Transverse colon (tissue), 4 donors: Measurements from ENCODE around the gene PDCD11. TPM values are rescaled to one million over a fixed set of nuclear protein-coding genes. Genes with fewer than 3 reads are reported as not detected.

Experiments
- DNase-seq: peaks from one replicate; pipeline ENCODE4 v3.0.0-alpha.2; 2019
- H3K27ac ChIP-seq, 4 donors: fragments of 200-600 bp; sonication (generic); 2 replicates each; pipeline ENCODE4 v1.5.1; 2016 to 2018; ENCODE audit warnings: inconsistent platforms in 4 of 4
- H3K27me3 ChIP-seq: fragments of 200-600 bp; sonication (generic); 2 replicates; pipeline ENCODE4 v1.5.1; 2017; ENCODE audit warnings: inconsistent platforms
- H3K36me3 ChIP-seq, 4 donors: fragments of 200-600 bp; sonication (generic); 2 replicates each; pipeline ENCODE4 v1.5.1; 2017 to 2019; ENCODE audit warnings: inconsistent platforms in 4 of 4
- H3K4me1 ChIP-seq, 4 donors: fragments of 200-600 bp; sonication (generic); 2 replicates each; pipeline ENCODE4 v1.5.1; 2017 to 2020; ENCODE audit warnings: inconsistent platforms in 4 of 4
- H3K4me3 ChIP-seq, 4 donors: fragments of 200-600 bp; sonication (generic); 1 replicate in 1 of 4; 2 replicates in 3 of 4; pipeline versions ENCODE4 v1.5.1 to v1.6.1; 2017 to 2019; ENCODE audit warnings: inconsistent platforms in 4 of 4
- H3K9me3 ChIP-seq, 2 donors: fragments of 200-600 bp; sonication (generic); 2 replicates each; pipeline ENCODE4 v1.5.1; 2017 to 2019; ENCODE audit warnings: inconsistent platforms in 2 of 2
- CTCF ChIP-seq, 5 experiments: fragments of 200-600 bp in 3 of 5; fragments of 450-650 bp in 2 of 5; sonication (generic) in 3 of 5; IDR thresholded peaks; 1 replicate in 2 of 5; 2 replicates in 3 of 5; pipeline ENCODE4 v1.5.1; 2016 to 2017; ENCODE audit warnings: antibody characterized with exemption in 5 of 5, inconsistent platforms in 3 of 5, mild to moderate bottlenecking in 2 of 5, moderate library complexity in 1 of 5
- EP300 ChIP-seq: sonication (generic); formaldehyde crosslinking; IDR thresholded peaks from one replicate; pipeline ENCODE4 v1.6.1; 2017; ENCODE audit warnings: antibody characterized with exemption, low read depth
- POLR2A ChIP-seq: fragments of 450-650 bp; IDR thresholded peaks from one replicate; pipeline ENCODE4 v1.6.1; 2016; ENCODE audit warnings: antibody characterized with exemption, mild to moderate bottlenecking, moderate library complexity
- POLR2AphosphoS5 ChIP-seq, 3 donors: sonication (generic); formaldehyde crosslinking; IDR thresholded peaks; one replicate each; pipeline ENCODE4 v1.6.1; 2016; ENCODE audit warnings: antibody characterized with exemption in 3 of 3
- WGBS, 2 donors: methylation state at CpG; one replicate each; pipeline ENCODE4 v1.1.5; 2018; ENCODE audit warnings: low coverage in 1 of 2; 5-methylcytosine and 5-hydroxymethylcytosine counted together
- in situ Hi-C, 4 donors: fragments of 200-750 bp; cut with MboI; loops; one replicate each; pipeline versions ENCODE4 v1.15.0 to v1.15.1; 2017; ENCODE audit warnings: low sequenced_read_pairs in 3 of 4, low pct_ligation_motif_present in 1 of 4, low pct_unique_long_range_greater_than_20kb in 1 of 4
- intact Hi-C: fragments of 100-400 bp; cut with DNase I; formaldehyde crosslinking; loops from one replicate; pipeline ENCODE4 v1.15.1; 2023; ENCODE audit warnings: low total_unique reads
- total RNA-seq, 4 donors: library from RNA; depleted of rRNA; stranded (reverse); fragments of >200 nt; gene quantifications; one replicate each; pipeline ENCODE4 v1.1.0, GENCODE V29; 2016

The PDCD11 gene
- total RNA-seq, 4 donors from 2014 or later: 10.1 to 20.0 (median 13.3) TPM

GRCh38 chr10:103459615-103460014, 63.2 kb downstream of the PDCD11 start:
- TF ChIP-seq POLR2A: no peak
- TF ChIP-seq CTCF (IDR thresholded peaks at IDR 0.05): no peak
- TF ChIP-seq EP300: no peak
- no peak for TF ChIP-seq POLR2AphosphoS5 (IDR thresholded peaks at IDR 0.05)
- no peak for DNase-seq
- Histone ChIP-seq H3K27ac (no peak overlapping the region), H3K4me3 (no peak overlapping the region), H3K4me1 (no peaks in the 10 kb centered on the region), H3K36me3 (no peaks in the 10 kb centered on the region), H3K9me3 (no peaks in the 10 kb centered on the region), H3K27me3 (no peaks in the 10 kb centered on the region)
- WGBS, 2 donors: 70% methylated on average over 4 of the region's 4 CpGs; no CpG with 5 or more reads in 1 of the 2 donors
- intact Hi-C loops (no loop called here), in situ Hi-C loops (no loop called here)

DNA sequence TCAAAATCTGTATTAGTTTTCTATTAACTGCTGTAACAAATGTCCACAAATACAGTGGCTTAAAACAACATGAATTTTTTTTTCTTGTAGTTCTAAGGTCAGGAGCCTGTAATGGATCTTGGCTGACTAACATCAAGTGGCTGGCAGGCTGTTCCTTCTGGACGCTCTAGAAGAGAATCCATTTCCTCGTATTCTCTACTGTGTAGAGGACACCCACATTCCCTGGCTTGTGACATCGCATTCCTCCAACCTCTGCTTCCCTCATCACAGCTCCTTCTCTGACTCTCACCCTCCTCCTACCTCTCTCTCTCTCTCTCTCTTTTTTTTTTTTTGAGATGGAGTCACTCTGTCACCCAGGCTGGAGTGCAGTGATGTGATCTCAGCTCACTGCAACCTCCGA, 67.1 kb downstream of the PDCD11 start:
- DNase-seq: no peak
- TF ChIP-seq POLR2AphosphoS5 (IDR thresholded peaks at IDR 0.05): no peak
- no peaks in the 10 kb centered on the region for H3K9me3 ChIP-seq
- intact Hi-C loops: no loop called here
- H3K27me3 ChIP-seq: no peaks in the 10 kb centered on the region
- WGBS, 2 donors: 64 to 66% methylated on average over 1 to 4 of the region's 4 CpGs
- no peak overlapping the region for H3K4me3 ChIP-seq
- H3K27ac ChIP-seq: no peak overlapping the region
- in situ Hi-C loops: no loop called here
- H3K4me1 ChIP-seq: no peaks in the 10 kb centered on the region
- no peaks in the 10 kb centered on the region for H3K36me3 ChIP-seq

GRCh38 chr10:103465411-103466179, 69.2 kb downstream of the PDCD11 start:
- Histone ChIP-seq H3K4me1 (peaks cover 0 to 3% (median 0%) of the 10 kb centered on the region in 4 donors), H3K27ac (no peak overlapping the region), H3K36me3 (no peaks in the 10 kb centered on the region), H3K4me3 (no peak overlapping the region), H3K27me3 (no peaks in the 10 kb centered on the region), H3K9me3 (no peaks in the 10 kb centered on the region)
- 83 to 84% methylated on average over 6 to 14 of the region's 14 CpGs for WGBS, 2 donors
- TF ChIP-seq POLR2AphosphoS5 (IDR thresholded peaks at IDR 0.05): no peak
- TF ChIP-seq EP300: no peak
- TF ChIP-seq POLR2A: no peak
- TF ChIP-seq CTCF (IDR thresholded peaks at IDR 0.05): no peak
- intact Hi-C loops (no loop called here), in situ Hi-C loops (no loop called here)
- DNase-seq: no peak

GRCh38 chr10:103466734-103467133, 70.3 kb downstream of the PDCD11 start:
- no peaks in the 10 kb centered on the region for H3K36me3 ChIP-seq
- in situ Hi-C loops: no loop called here
- H3K4me1 ChIP-seq: peaks cover 0 to 9% (median 7%) of the 10 kb centered on the region in 4 donors
- 50 to 63% methylated on average over 1 to 3 of the region's 3 CpGs for WGBS, 2 donors
- H3K27ac ChIP-seq: no peak overlapping the region
- H3K27me3 ChIP-seq: no peaks in the 10 kb centered on the region
- H3K4me3 ChIP-seq: no peak overlapping the region
- H3K9me3 ChIP-seq: no peaks in the 10 kb centered on the region
- intact Hi-C loops: no loop called here
- TF ChIP-seq EP300: no peak
- TF ChIP-seq POLR2AphosphoS5 (IDR thresholded peaks at IDR 0.05): no peak
- TF ChIP-seq POLR2A: no peak
- TF ChIP-seq CTCF (IDR thresholded peaks at IDR 0.05): no peak
- no peak for DNase-seq

DNA sequence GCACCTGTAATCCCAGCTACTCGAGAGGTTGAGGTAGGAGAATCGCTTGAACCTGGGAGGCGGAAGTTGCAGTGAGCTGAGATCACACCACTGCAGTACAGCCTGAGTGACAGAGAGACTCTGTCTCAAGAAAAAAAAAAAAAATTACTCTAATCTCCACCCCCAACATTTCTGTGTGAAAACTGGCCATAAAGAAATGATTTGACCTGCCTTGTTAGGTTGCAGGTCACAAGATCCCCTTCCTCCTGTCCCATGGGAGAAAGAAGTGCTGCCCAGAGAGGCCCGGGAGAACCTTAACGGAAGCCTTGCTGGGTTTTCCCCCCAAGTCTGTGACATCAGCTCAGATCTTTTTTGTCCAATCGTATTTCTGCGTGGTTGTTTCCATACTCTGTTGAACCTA, 71.0 kb downstream of the PDCD11 start:
- no peaks in the 10 kb centered on the region for H3K27me3 ChIP-seq
- intact Hi-C loops: no loop called here
- in situ Hi-C loops: no loop called here

More for the DNA sequence above, 71.0 kb downstream of the PDCD11 start:
- no peaks in the 10 kb centered on the region for H3K36me3 ChIP-seq
- H3K4me1 ChIP-seq: peaks cover 0 to 11% (median 9%) of the 10 kb centered on the region in 4 donors
- no peak overlapping the region for H3K4me3 ChIP-seq
- H3K9me3 ChIP-seq: no peaks in the 10 kb centered on the region
- 69 to 91% methylated on average over 5 to 7 of the region's 7 CpGs for WGBS, 2 donors
- DNase-seq: no peak
- no peak overlapping the region for H3K27ac ChIP-seq
- TF ChIP-seq CTCF (IDR thresholded peaks at IDR 0.05) (no peak), POLR2AphosphoS5 (IDR thresholded peaks at IDR 0.05) (no peak), POLR2A (no peak), EP300 (no peak)
